Fibroblast of skin of left quadriceps (primary cell): ENCODE results near the gene PKN3.
A peak's percentile ranks its signal among the peaks of the same experiment; 100 is the strongest.

Experiments
- DNase-seq, 2 experiments: peaks; one replicate each; pipeline ENCODE4 v3.0.0-alpha.2; 2013; ENCODE audit warnings: low read depth in 2 of 2

PKN3 gene

GRCh38 chr9:128716581-128717254, 14.4 kb downstream of the PKN3 start:
- DNase-seq: no peak

- DNase-seq: no peak
Measured at GRCh38 chr9:128718047-128718446, 15.7 kb downstream of the PKN3 start.

GRCh38 chr9:128718475-128718874, 16.2 kb downstream of the PKN3 start:
- DNase-seq: no peak

GRCh38 chr9:128719919-128720605, 17.8 kb downstream of the PKN3 start:
- DNase-seq: no peak

- DNase-seq: no peak
Measured at GRCh38 chr9:128720841-128721486, 18.7 kb downstream of the PKN3 start.

GRCh38 chr9:128721487-128722010, 19.2 kb downstream of the PKN3 start:
- no peak for DNase-seq

GRCh38 chr9:128722380-128723351, 20.4 kb downstream of the PKN3 start:
- no peak for DNase-seq

GRCh38 chr9:128723352-128723865, 21.1 kb downstream of the PKN3 start:
- no peak for DNase-seq

GRCh38 chr9:128723866-128724743, 21.8 kb downstream of the PKN3 start, which contains the start of gene ZDHHC12:
TSS of gene ZDHHC12 (minus strand) at chr9:128724127. CDS start at chr9:128724093, 34 bp downstream.
- peak; percentile 74 to 75 for DNase-seq

- peak; percentile 54 to 57 for DNase-seq
Measured at GRCh38 chr9:128724744-128725211, 22.5 kb downstream of the PKN3 start.

GRCh38 chr9:128727640-128728248, 25.4 kb downstream of the PKN3 start:
- no peak for DNase-seq

- no peak for DNase-seq
Measured at GRCh38 chr9:128728298-128728697, 26.0 kb downstream of the PKN3 start.

- DNase-seq: no peak
Measured at GRCh38 chr9:128729302-128729701, 27.0 kb downstream of the PKN3 start.

GRCh38 chr9:128729766-128730517, 27.6 kb downstream of the PKN3 start:
- DNase-seq: no peak

GRCh38 chr9:128731093-128731492, 28.8 kb downstream of the PKN3 start:
- no peak for DNase-seq

- DNase-seq: no peak
Measured at GRCh38 chr9:128731691-128732090, 29.4 kb downstream of the PKN3 start.

GRCh38 chr9:128732576-128732975, 30.3 kb downstream of the PKN3 start:
- no peak for DNase-seq

GRCh38 chr9:128733256-128733655, 31.0 kb downstream of the PKN3 start:
- DNase-seq: peak; percentile 60 to 64

GRCh38 chr9:128735373-128735772, 33.1 kb downstream of the PKN3 start:
- DNase-seq: no peak
